SW480 (cell line): ENCODE measurements around the gene ENTPD8.

Experiments
- DNase-seq: peaks from one replicate; pipeline ENCODE4 v3.0.0-alpha.2; 2016; ENCODE audit warnings: low spot score

The ENTPD8 gene

GRCh38 chr9:137430723-137431415, 10.3 kb downstream of the ENTPD8 start:
- no peak for DNase-seq

GRCh38 chr9:137429974-137430722, 11.0 kb downstream of the ENTPD8 start:
- DNase-seq: peak; percentile 66

GRCh38 chr9:137429546-137429890, 11.6 kb downstream of the ENTPD8 start:
- DNase-seq: no peak

GRCh38 chr9:137428841-137429545, 12.2 kb downstream of the ENTPD8 start:
- no peak for DNase-seq

- DNase-seq: no peak
Measured at GRCh38 chr9:137428311-137428630, 12.9 kb downstream of the ENTPD8 start.

- DNase-seq: no peak
Measured at GRCh38 chr9:137427454-137428310, 13.5 kb downstream of the ENTPD8 start.

GRCh38 chr9:137426018-137426681, 15.0 kb downstream of the ENTPD8 start:
- DNase-seq: no peak

GRCh38 chr9:137423514-137424291, 17.5 kb downstream of the ENTPD8 start:
- DNase-seq: peak; percentile 63

GRCh38 chr9:137422604-137423513, 18.3 kb downstream of the ENTPD8 start, which contains the start of the genes EXD3 and NOXA1:
Gene EXD3, minus strand, starts transcription at chr9:137423162. Its CDS starts 27,805 bp downstream, at chr9:137395357.
Gene NOXA1, plus strand, starts transcription at chr9:137423393. Its CDS starts 137 bp downstream, at chr9:137423530.
- DNase-seq: peak; percentile 90

- DNase-seq: no peak
Measured at GRCh38 chr9:137421838-137422603, 19.1 kb downstream of the ENTPD8 start.

- no peak for DNase-seq
Measured at GRCh38 chr9:137417161-137418021, 23.8 kb downstream of the ENTPD8 start.

- DNase-seq: no peak
Measured at GRCh38 chr9:137416563-137417151, 24.5 kb downstream of the ENTPD8 start.

- DNase-seq: no peak
Measured at GRCh38 chr9:137416006-137416562, 25.1 kb downstream of the ENTPD8 start.

- no peak for DNase-seq
Measured at GRCh38 chr9:137415451-137415850, 25.7 kb downstream of the ENTPD8 start.

- DNase-seq: no peak
Measured at GRCh38 chr9:137412431-137412830, 28.7 kb downstream of the ENTPD8 start.

- peak; percentile 93 for DNase-seq
Measured at GRCh38 chr9:137411645-137412380, 29.3 kb downstream of the ENTPD8 start.
